ENCODE measurements around the gene ANKRD42.

DNA sequence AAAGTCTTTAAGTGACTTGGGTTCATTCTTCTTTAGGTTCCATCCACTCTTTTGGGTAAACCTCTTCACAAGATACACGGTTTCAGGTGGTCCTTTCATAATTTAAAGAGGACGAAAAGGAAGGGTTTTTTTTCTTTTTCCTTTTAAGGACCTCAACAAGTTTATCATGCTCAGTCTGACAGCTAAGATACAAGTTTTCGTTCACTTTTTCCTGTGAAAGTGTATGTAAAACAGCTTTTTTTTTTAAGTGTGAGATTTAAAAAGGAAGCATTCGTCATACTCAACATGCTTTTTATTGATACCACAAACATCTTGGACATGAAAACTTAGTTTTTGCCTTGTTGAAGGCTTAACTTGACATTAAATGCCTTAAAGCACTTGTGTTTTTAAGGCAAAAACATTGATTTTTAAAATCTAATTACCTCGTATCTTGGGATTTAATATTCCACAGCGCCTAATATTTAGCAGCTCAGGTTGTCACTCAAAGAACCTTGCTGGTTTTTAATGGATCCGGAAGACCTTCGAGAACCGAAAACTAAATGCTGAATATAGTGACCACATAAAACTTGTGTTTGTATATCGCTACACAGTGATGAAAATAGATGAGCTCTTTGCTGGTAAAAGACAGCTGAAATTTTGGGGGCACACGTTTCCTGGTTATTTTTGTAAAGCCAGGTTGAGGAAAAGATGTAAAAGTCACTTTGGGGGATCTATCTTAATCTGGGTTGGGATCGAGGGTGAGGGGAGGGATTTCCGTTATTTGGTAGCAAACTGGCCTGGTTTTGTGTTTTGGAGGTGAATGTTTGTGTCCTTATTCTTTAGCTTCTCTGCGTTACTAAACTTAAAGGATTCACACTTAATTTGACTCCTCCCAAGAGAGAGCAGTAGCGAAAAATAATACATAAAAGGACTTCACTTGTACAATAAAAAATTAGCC, 34.3 kb upstream of the ANKRD42 start:
- TF ChIP-seq, protein P1, sequence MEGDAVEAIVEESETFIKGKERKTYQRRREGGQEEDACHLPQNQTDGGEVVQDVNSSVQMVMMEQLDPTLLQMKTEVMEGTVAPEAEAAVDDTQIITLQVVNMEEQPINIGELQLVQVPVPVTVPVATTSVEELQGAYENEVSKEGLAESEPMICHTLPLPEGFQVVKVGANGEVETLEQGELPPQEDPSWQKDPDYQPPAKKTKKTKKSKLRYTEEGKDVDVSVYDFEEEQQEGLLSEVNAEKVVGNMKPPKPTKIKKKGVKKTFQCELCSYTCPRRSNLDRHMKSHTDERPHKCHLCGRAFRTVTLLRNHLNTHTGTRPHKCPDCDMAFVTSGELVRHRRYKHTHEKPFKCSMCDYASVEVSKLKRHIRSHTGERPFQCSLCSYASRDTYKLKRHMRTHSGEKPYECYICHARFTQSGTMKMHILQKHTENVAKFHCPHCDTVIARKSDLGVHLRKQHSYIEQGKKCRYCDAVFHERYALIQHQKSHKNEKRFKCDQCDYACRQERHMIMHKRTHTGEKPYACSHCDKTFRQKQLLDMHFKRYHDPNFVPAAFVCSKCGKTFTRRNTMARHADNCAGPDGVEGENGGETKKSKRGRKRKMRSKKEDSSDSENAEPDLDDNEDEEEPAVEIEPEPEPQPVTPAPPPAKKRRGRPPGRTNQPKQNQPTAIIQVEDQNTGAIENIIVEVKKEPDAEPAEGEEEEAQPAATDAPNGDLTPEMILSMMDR (IDR thresholded peaks at IDR 0.05; ENCODE audit: borderline replicate concordance, extremely low read depth, low read length, poor library complexity, severe bottlenecking) = no peak
- TF ChIP-seq EZH2 (IDR thresholded peaks at IDR 0.05; ENCODE audit: borderline replicate concordance, low read depth, low read length, severe bottlenecking) = no peak

All from DND-41 (cell line).